GM21381 (cell line): ENCODE results near the gene TMTC2.

Source experiments
- ATAC-seq: cut with Tn5 transposase; IDR thresholded peaks from one replicate; pipeline ENCODE4 v1.9.1; 2021; ENCODE audit warnings: mild to moderate bottlenecking, moderate library complexity; ENCODE audit not compliant: unreplicated experiment

The TMTC2 gene

GRCh38 chr12:82873951-82874350 is 187.2 kb downstream of the TMTC2 start:
- no peak for ATAC-seq

- no peak for ATAC-seq
Measured at GRCh38 chr12:82874945-82875344, 188.2 kb downstream of the TMTC2 start.

GRCh38 chr12:82876075-82876474 is 189.4 kb downstream of the TMTC2 start:
- ATAC-seq: no peak

GRCh38 chr12:82877963-82878362 is 191.3 kb downstream of the TMTC2 start:
- ATAC-seq: no peak

GRCh38 chr12:82880442-82880901 is 193.8 kb downstream of the TMTC2 start:
- ATAC-seq: no peak

GRCh38 chr12:82883394-82884355 is 197.0 kb downstream of the TMTC2 start:
- no peak for ATAC-seq

- ATAC-seq: no peak
Measured at GRCh38 chr12:82886671-82887340, 200.1 kb downstream of the TMTC2 start.

- no peak for ATAC-seq
Measured at GRCh38 chr12:82893896-82894295, 207.2 kb downstream of the TMTC2 start.

GRCh38 chr12:82896277-82896676 is 209.6 kb downstream of the TMTC2 start:
- no peak for ATAC-seq

- ATAC-seq: no peak
Measured at GRCh38 chr12:82896979-82897378, 210.3 kb downstream of the TMTC2 start.

GRCh38 chr12:82898441-82898840 is 211.7 kb downstream of the TMTC2 start:
- ATAC-seq: no peak

GRCh38 chr12:82904219-82904790 is 217.6 kb downstream of the TMTC2 start:
- no peak for ATAC-seq

- no peak for ATAC-seq
Measured at GRCh38 chr12:82910246-82910893, 223.7 kb downstream of the TMTC2 start.

GRCh38 chr12:82912406-82912805 is 225.7 kb downstream of the TMTC2 start:
- no peak for ATAC-seq

- ATAC-seq: no peak
Measured at GRCh38 chr12:82919388-82920054, 232.8 kb downstream of the TMTC2 start.

- ATAC-seq: no peak
Measured at GRCh38 chr12:82923935-82924334, 237.2 kb downstream of the TMTC2 start.

GRCh38 chr12:82926630-82927029 is 239.9 kb downstream of the TMTC2 start:
- ATAC-seq: no peak

- no peak for ATAC-seq
Measured at GRCh38 chr12:82930301-82930700, 243.6 kb downstream of the TMTC2 start.

GRCh38 chr12:82931349-82932116 is 244.8 kb downstream of the TMTC2 start:
- ATAC-seq: no peak

GRCh38 chr12:82937151-82937550 is 250.4 kb downstream of the TMTC2 start:
- no peak for ATAC-seq
